ENCODE measurements around the gene SLC12A3.

SLC12A3 gene

DNA sequence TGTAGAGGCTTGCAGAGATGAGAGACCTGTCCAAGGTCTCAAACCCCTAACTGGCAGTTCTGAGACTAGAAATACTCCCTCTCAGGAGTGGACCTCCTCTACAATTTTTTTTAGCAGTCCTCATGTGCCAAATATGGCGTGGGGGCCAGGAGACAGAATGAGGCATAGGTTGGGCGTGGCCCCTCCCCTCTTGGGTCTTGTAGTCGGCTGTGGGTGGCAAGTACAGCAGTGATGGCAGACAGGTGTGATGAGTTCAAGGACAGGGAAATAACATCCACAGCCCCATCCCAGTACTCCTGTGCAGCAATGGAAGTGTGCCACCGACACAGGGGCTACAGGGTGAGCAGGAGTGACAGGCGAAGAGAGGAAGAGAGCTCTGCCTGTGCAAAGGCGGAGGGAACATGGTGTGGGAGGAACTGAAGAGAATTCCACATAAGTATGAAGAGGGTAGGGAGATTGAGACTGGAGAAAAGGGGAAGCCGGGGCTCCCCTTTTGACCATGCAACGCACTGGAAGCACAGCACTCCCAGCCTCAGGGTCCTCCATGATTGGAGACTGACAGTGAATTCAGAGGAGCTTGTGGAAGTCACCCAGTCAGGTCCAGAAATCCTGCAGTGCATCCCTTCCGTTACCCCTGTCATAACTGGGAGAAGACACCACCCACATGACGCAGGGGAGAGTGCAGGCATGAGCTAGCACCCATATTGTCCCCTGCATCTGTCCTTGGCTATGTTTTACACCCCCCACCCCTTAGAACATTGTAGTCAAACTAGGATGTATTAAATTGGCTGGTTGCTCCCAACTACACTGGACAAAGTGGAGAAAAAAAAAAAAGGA, 82.0 kb downstream of the SLC12A3 start:
- no peak for DNase-seq

DNA sequence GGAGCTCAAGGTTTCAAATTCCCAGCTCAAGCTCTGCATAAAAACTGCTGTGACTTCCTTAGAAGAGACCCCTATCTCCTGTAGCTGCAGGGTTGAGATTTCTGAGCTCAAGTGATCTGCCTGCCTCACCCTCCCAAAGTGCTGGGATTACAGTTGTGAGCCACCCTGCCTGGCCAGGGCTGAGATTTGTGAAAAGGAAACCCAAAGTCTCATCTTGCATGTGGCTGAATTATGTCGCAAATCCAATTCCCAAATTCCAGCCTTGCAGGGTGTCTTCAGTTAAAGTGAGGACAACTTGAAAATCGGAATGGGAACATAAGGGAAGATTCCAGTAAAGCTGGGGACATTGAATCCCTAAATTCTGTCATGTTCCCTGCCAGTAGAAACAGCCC, 82.6 kb downstream of the SLC12A3 start:
- no peak for DNase-seq

DNA sequence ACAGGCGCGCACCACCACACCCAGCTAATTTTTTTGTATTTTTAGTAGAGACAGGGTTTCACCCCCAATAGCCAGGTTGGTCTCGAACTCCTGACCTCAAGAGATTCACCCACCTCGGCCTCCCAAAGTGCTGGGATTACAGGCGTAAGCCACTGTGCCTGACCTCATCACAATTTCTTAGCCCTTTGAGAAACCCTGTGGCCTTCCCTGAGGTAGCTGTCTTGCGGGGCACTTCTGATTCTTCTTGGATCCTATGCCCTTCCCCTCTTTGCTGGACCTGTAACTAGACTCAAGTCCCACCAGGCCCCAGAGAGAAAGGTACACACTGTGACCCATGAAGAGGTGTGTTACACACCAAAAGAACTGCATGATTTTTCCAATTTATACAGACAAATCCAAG, 83.2 kb downstream of the SLC12A3 start:
- no peak for DNase-seq

DNA sequence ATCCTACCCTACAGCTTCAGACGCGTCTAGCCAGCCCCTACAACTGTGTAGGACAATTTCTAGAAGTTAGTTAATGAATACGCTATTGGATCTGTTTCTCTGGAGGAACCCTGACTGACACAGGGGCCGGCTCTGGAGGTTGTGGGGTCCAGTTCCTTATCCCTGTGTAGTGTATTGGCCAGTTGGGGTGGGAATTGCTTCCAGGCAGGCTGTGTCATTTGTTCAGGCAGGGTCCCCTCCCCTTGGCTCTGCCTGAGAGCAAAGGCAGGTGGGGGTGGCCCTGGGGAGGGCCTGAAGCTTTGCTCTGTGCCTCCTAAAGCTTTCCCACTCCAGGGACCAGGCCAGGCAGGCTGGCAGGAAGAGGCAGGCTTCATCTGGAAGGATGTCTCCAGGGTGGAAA, 85.0 kb downstream of the SLC12A3 start:
- DNase-seq: no peak

DNA sequence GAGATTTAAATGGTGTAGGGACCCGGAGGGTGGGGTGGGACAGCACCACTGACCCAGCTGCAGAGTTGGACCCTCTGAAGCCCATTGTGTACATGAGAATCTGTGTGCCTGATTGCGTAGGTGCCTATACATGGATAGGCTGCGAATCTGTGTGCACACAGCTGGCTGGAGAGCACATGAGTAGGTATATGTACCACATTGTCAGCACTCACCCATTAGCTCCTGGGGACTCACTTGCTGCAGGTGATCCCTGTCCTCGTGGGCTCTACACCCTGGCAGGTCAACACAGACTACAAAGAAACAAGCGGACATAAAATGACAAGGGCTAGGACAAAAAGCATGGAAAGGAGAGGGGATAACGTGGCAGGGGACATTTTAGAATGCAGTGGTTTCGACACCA, 85.4 kb downstream of the SLC12A3 start:
- DNase-seq: no peak

DNA sequence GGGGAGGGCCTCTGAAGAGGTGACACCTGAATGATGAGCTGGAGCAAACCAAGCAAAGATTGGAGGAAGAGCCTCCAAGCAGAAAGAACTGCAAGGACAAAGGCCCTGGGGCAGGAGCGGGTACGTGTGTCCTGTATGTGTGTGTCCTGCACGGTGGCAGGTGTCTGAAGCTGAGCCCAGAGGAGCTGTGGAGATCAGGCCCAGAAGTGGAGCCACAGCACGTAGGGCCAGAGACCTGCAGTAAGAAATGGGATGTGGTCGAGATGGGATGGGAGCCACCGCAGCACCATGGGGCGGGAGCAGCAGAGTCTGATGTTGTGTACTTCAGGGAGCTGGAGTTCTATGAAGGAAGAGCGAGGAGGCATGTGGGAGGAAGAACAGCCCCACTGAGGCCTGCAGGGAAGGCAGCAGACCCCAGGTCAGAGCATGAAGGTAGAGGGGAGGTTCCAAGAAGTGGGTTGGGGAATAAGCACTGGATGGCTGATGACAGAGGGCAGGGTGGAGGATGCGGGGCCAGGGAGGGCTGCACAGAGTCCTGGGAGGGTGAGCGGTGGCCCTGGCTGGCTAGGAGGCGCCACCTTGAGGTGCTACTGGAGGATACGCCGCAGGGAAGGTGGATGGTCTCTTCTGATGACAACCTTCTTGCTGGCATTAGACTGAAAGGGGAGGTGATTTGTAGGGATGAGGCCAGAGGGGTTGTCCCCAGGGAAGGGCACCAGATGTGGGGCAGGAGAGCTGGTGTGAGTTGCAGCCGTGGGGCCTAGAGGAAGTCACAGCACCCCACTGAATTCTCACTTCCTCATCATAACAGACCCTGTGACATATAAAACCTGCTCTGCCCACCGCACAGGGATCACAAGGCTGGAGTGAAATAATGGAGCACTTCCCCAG, 86.1 kb downstream of the SLC12A3 start:
- peak; percentile 26 for DNase-seq

DNA sequence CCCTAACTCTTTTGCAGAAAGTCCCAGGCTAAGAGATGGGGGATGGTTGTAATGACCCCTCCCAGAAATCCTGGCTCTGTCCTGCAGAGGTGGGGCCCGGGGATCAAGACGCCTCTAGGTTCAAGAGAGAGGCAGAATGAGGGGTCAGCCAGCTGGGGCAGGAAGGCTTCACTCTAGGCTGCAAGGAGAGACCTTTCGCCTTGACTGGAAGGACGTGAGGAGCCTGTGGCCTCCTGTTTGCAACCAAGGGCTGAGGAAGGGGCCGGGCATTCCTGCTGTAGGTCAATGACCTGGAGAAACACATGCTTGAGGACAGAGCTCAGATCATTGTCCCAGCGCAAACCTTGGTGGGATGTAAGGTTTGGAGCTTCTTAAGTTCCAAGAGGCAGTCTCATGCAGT, 88.0 kb downstream of the SLC12A3 start:
- DNase-seq: no peak

GRCh38 chr16:56956076-56956475, 91.1 kb downstream of the SLC12A3 start:
- no peak for DNase-seq

DNA sequence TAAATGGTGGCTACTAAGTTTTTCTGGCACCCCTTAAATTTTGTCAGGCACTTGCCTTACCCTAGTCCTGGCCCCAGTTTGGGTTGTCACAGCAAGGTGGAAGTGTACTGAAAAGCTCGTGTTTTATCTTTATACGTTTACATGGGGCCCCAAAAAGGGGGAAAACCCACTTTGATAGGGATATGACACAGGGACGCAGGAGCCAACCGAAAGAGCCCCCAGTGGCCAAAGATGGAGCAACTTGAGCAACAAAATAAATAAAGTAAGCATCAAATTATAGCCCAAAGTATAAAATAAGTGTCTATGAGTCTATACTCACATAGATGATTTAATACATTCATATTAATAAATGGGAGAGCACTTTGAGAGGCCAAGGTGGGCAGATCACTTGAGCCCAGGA, 91.7 kb downstream of the SLC12A3 start:
- DNase-seq: no peak

DNA sequence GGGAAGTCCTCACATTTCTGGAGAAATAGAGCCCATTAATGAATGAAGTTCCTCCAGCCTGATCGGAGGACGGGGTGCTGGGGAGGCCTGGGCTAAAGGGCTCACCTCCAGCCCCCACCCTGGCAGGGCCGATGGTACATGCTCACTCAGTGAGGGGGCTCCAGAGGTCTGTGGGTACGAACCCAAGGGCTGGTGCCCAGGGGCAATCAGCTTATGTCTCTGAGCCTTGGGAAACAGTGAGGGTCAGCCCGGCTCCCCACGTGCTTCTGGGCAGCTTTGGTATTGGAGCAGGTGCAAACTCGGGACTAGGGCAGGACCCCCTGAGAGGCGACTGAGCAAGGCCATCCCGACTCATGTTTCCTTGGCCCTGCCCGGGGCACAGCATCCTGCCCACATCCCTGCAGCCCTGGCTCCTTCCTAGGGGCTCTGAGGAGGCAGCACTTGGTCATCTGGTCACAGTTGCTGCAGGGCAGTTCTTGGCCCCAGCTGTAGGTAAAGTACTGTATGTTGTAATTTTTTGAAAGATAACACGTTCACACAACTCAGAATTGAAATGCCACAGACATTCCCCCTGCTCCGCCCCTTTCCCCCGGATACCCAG, 95.8 kb downstream of the SLC12A3 start:
- DNase-seq: no peak

- DNase-seq: no peak
Observed at GRCh38 chr16:56961386-56961785, 96.4 kb downstream of the SLC12A3 start.

- no peak for DNase-seq
Observed at GRCh38 chr16:56961851-56962281, 96.9 kb downstream of the SLC12A3 start, which contains the start of gene CETP. Gene CETP (plus strand): TSS chr16:56961950. CDS start chr16:56961980, 30 bp downstream.

DNA sequence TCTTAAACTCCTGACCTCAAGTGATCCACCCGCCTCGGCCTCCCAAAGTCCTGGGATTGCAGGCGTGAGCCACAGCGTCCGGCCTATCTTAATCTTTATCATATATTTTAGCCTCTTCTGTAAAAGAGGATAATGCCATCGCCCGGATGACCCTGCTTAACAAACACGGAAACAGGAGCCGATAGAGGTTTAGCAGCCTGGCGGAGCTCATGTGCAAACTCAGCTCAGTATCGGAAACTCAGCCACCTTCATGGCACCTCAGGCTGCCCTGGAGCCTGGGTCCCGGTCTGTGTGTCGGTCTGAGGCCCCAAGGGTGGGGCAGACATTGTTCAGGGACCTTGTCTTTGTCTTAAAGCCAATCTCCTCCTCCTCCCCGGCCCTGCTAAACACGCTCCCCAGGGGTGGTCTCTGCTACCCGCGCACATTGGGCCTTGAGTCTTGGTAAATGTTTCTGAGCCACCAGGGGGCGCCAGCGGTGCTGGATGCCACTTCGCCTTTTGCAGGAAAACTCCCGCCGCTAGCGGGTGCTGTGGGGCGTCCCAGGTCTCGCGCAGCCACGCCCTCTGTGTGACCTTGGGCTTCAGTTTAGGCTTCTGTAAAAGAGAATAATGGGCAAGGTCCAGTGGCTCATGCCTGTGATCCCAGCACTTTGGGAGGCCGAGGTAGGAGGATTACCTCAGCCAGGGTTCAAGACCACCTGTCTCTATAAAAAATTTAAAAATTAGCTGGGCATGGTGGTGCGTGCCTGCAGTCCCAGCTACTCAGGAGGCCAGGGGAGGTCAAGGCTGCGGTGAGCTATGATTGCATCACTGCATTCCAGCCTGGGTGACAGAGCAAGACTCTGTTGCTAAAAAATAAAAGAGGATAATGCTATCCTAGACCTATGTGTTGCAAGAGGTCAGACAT, 99.5 kb downstream of the SLC12A3 start:
- DNase-seq: peak; percentile 90

Measured in KG1 (cell line).